Kidney (tissue), 14 donors: ENCODE results near the gene ABI3. TPM values are rescaled to one million over a fixed set of nuclear protein-coding genes. Genes with fewer than 3 reads are reported as not detected.

Source experiments
- DNase-seq, 5 donors: peaks; one replicate each; pipeline ENCODE4 v3.0.0-alpha.2; 2013 to 2020
- FAIRE-seq: peaks from 2 replicates; lab custom pipeline; 2012; peaks lifted over from hg19 to GRCh38; lab: Jason Lieb, UNC
- H3K27ac ChIP-seq, 2 donors: one replicate each; pipeline ENCODE4 v1.7.0; 2013; ENCODE audit warnings: low read depth in 2 of 2, low read length in 2 of 2, inconsistent platforms in 1 of 2
- H3K27me3 ChIP-seq: one replicate; pipeline ENCODE4 v1.7.1; 2013; ENCODE audit warnings: low read length, inconsistent platforms; ENCODE audit not compliant: control insufficient read depth, insufficient read depth
- H3K36me3 ChIP-seq, 3 donors: one replicate each; pipeline versions ENCODE4 v1.7.0 to v1.7.1; 2013; ENCODE audit warnings: low read length in 3 of 3, control low read depth in 1 of 3, inconsistent platforms in 1 of 3; ENCODE audit not compliant: insufficient read depth in 3 of 3, control insufficient read depth in 2 of 3
- H3K4me1 ChIP-seq, 3 donors: one replicate each; pipeline versions ENCODE4 v1.7.0 to v1.7.1; 2013; ENCODE audit warnings: low read length in 3 of 3, inconsistent platforms in 1 of 3, low read depth in 1 of 3; ENCODE audit not compliant: control insufficient read depth in 2 of 3, insufficient read depth in 2 of 3
- H3K4me3 ChIP-seq, 3 donors: one replicate each; pipeline versions ENCODE4 v1.7.0 to v1.8.1; 2013; ENCODE audit warnings: low read length in 3 of 3, control low read depth in 1 of 3, inconsistent platforms in 1 of 3
- H3K9ac ChIP-seq, 3 donors: one replicate each; pipeline versions ENCODE4 v1.7.0 to v1.7.1; 2013; ENCODE audit warnings: low read length in 3 of 3, control low read depth in 1 of 3, inconsistent platforms in 1 of 3
- H3K9me3 ChIP-seq, 3 donors: one replicate each; pipeline versions ENCODE4 v1.7.0 to v1.7.1; 2013; ENCODE audit warnings: low read length in 3 of 3, control low read depth in 1 of 3, inconsistent platforms in 1 of 3; ENCODE audit not compliant: control insufficient read depth in 2 of 3, insufficient read depth in 1 of 3
- intact Hi-C: fragments of 100-400 bp; cut with DNase I; formaldehyde crosslinking; loops from one replicate; pipeline ENCODE4 v1.11.1; 2022
- polyA plus RNA-seq: library from polyadenylated mRNA; stranded (reverse); fragments of 350-450 nt; fragmentation: Illumina TruSeq; extraction: RNeasy Lipid Tissue Mini Kit (QIAGEN cat#74804); gene quantifications from one replicate; pipeline ENCODE4 v1.2.3, GENCODE V29; 2014; ENCODE audit warnings: low read depth, low replicate concordance; ENCODE audit not compliant: insufficient read depth
- total RNA-seq: library from RNA; stranded (reverse); fragmentation: NEBNext Ultra II Directional; extraction: Animal tissue kit (Norgen Biotek cat#: 25700); gene quantifications from one replicate; pipeline ENCODE4 v1.2.1, GENCODE V29; 2021
- TF ChIP-seq, protein P1 (sequence below): IDR thresholded peaks from 3 replicates; pipeline ENCODE4 v1.5.1; 2012; ENCODE audit warnings: mild to moderate bottlenecking, moderate library complexity, borderline replicate concordance; ENCODE audit not compliant: insufficient read depth; ENCODE audit errors: extremely low read depth
- donor health status: control.
- donor health status: control.
- donor health status: control.
- donor health status: control.
- donor health status: control.
- donor health status: DM: yes; HTN: yes; CAD: no.
- donor health status: Normal renal cell carcinoma (clear cell type).

ABI3 gene
- total and polyA plus RNA-seq, 2 donors from 2014 or later = 17.1 to 18.3 TPM

GRCh38 chr17:49266233-49266632, 55.7 kb downstream of the ABI3 start:
- H3K4me3 ChIP-seq = no peak overlapping the region
- no peak for FAIRE-seq

DNA sequence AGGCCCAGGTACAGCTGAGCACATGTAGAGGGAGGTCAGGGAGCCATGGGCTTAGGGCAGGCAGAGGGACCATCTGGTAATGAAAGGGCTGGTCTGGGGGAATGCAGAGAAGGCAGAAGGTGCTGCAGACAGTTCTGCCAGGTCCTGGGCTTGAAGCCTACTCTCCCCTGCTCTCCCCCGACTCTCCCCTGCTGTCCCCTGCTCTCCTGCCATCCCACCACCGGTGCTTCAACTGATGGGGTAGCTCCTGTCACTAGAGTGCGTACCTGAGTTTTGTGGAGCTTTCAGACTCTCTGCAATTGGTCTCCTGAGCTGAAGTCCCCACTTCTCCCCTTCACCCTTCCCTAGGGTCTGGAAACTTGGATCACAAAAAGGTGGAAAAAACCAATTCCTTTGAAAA, 57.4 kb downstream of the ABI3 start:
- FAIRE-seq (no peak), DNase-seq (peak in 1 of 5 donors; percentile 29)
- Histone ChIP-seq H3K9me3 (no peaks in the 10 kb centered on the region), H3K4me3 (no peak overlapping the region), H3K4me1 (no peaks in the 10 kb centered on the region), H3K36me3 (no peaks in the 10 kb centered on the region), H3K27ac (no peak overlapping the region), H3K9ac (no peak overlapping the region), H3K27me3 (no peaks in the 10 kb centered on the region)
- TF ChIP-seq, protein P1, sequence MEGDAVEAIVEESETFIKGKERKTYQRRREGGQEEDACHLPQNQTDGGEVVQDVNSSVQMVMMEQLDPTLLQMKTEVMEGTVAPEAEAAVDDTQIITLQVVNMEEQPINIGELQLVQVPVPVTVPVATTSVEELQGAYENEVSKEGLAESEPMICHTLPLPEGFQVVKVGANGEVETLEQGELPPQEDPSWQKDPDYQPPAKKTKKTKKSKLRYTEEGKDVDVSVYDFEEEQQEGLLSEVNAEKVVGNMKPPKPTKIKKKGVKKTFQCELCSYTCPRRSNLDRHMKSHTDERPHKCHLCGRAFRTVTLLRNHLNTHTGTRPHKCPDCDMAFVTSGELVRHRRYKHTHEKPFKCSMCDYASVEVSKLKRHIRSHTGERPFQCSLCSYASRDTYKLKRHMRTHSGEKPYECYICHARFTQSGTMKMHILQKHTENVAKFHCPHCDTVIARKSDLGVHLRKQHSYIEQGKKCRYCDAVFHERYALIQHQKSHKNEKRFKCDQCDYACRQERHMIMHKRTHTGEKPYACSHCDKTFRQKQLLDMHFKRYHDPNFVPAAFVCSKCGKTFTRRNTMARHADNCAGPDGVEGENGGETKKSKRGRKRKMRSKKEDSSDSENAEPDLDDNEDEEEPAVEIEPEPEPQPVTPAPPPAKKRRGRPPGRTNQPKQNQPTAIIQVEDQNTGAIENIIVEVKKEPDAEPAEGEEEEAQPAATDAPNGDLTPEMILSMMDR = no peak
- intact Hi-C loops = no loop called here

More at GRCh38 chr17:49266233-49266632, 55.7 kb downstream of the ABI3 start:
- DNase-seq = no peak
- Histone ChIP-seq H3K36me3 (no peaks in the 10 kb centered on the region), H3K4me1 (no peaks in the 10 kb centered on the region), H3K9me3 (no peaks in the 10 kb centered on the region), H3K27ac (no peak overlapping the region), H3K9ac (no peak overlapping the region), H3K27me3 (no peaks in the 10 kb centered on the region)
- intact Hi-C loops = no loop called here
- TF ChIP-seq, protein P1 = no peak

- FAIRE-seq (no peak), DNase-seq (peak in 3 of 5 donors; percentile 7 to 22 (median 13))
- Histone ChIP-seq H3K36me3 (no peaks in the 10 kb centered on the region), H3K27me3 (no peaks in the 10 kb centered on the region), H3K9me3 (no peaks in the 10 kb centered on the region), H3K4me1 (no peaks in the 10 kb centered on the region), H3K9ac (no peak overlapping the region), H3K4me3 (no peak overlapping the region), H3K27ac (no peak overlapping the region)
- intact Hi-C loops = no loop called here
- TF ChIP-seq, protein P1 = no peak
Measured at GRCh38 chr17:49269356-49269755, 58.8 kb downstream of the ABI3 start.

Other genes with a start within 250 kb of the ABI3 start
- gene GIP, start 242.1 kb upstream of the ABI3 start, total RNA-seq = not detected
- not detected for gene GIP, start 242.1 kb upstream of the ABI3 start, polyA plus RNA-seq
- 1.3 TPM for gene IGF2BP1, start 213.3 kb upstream of the ABI3 start, total RNA-seq
- 1.5 TPM for gene IGF2BP1, start 213.3 kb upstream of the ABI3 start, polyA plus RNA-seq
- gene B4GALNT2, start 77.9 kb upstream of the ABI3 start, total RNA-seq = 4.3 TPM
- gene B4GALNT2, start 77.9 kb upstream of the ABI3 start, polyA plus RNA-seq = 1.3 TPM
- gene GNGT2, start 133 bp upstream of the ABI3 start, total RNA-seq = 4.7 TPM
- 8.3 TPM for gene GNGT2, start 133 bp upstream of the ABI3 start, polyA plus RNA-seq
- gene PHOSPHO1, start 20.1 kb downstream of the ABI3 start, total RNA-seq = 0.22 TPM
- gene PHOSPHO1, start 20.1 kb downstream of the ABI3 start, polyA plus RNA-seq = 1.5 TPM
- gene ZNF652, start 151.5 kb downstream of the ABI3 start, total RNA-seq = 49.0 TPM
- gene ZNF652, start 151.5 kb downstream of the ABI3 start, polyA plus RNA-seq = 30.1 TPM
- gene PHB1, start 204.2 kb downstream of the ABI3 start, total RNA-seq = 161 TPM
- 469 TPM for gene PHB1, start 204.2 kb downstream of the ABI3 start, polyA plus RNA-seq